ENCODE results near the gene CGNL1.

The CGNL1 gene

DNA sequence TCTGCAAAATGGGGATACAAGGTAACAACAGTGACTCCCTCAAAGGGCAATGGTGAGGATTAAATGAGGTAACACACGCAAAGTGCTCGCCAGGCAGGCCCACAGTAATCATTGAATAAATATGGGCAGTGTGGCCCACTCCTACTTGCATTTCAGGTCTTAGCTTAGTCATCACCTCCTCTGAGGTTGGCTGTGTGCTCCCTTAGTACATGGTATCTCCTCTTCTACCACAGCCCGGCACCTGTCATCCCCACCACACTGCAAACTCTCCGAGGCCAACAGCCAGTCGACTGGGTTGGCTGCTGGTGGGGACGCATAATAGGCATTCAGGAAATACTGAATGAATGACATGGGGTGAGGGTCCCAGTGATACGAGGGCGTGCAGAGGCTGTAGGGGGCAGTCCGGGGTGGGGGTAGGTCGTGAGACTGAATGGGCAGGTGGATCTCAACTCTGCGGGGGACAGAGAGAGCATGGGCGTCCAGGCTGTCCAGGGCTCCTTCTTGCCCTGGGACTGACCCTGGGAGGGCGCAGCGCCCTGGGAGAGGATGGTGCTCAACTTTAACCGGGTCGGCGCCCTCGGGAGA lies 215.0 kb downstream of the CGNL1 start:
- no peak for DNase-seq (ENCODE audit: low read depth in 2 of 2)
- peak overlapping the region; percentile 48 to 54 for H3K4me3 ChIP-seq (replicated peaks in 1 of 2; ENCODE audit: low read depth in 2 of 2, low read length in 2 of 2)
- TF ChIP-seq, protein P1, sequence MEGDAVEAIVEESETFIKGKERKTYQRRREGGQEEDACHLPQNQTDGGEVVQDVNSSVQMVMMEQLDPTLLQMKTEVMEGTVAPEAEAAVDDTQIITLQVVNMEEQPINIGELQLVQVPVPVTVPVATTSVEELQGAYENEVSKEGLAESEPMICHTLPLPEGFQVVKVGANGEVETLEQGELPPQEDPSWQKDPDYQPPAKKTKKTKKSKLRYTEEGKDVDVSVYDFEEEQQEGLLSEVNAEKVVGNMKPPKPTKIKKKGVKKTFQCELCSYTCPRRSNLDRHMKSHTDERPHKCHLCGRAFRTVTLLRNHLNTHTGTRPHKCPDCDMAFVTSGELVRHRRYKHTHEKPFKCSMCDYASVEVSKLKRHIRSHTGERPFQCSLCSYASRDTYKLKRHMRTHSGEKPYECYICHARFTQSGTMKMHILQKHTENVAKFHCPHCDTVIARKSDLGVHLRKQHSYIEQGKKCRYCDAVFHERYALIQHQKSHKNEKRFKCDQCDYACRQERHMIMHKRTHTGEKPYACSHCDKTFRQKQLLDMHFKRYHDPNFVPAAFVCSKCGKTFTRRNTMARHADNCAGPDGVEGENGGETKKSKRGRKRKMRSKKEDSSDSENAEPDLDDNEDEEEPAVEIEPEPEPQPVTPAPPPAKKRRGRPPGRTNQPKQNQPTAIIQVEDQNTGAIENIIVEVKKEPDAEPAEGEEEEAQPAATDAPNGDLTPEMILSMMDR (IDR thresholded peaks at IDR 0.05; ENCODE audit: low read depth, low read length) = no peak

DNA sequence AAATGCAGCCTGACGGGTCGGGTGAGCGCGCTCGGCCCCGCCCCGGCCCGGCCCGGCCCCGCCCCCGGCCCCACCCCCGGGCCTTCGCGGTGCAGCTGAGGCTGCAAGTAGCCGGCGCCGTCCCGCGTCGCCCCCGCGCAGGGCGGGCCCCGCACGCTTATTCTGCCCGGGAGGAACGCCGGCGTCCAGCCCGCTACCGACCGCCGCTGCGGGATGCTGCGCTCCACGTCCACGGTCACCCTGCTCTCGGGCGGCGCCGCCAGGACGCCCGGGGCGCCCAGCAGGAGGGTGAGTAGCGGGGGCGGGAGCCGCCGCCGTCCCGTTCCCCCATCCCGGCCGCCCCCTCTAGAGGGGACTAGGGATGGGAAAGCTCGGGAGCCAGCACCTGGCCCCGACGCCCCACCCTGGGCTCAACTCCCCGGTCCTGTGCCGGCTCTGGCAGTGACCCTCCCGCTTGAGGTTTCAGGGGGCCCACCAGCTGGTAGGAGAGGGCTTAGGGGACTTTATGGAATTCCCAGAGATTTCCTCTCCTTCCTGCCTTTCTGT lies 215.6 kb downstream of the CGNL1 start, which contains the start of gene MYZAP:
Gene MYZAP, plus strand, starts transcription at position 83 of the 546 bp plus-strand sequence. Its CDS starts 131 bp downstream, at position 214.
- peak; percentile 14 to 24 for DNase-seq (ENCODE audit: low read depth in 2 of 2)
- peak within 1 kb of the TSS; percentile 48 to 54 for H3K4me3 ChIP-seq (replicated peaks in 1 of 2; ENCODE audit: low read depth in 2 of 2, low read length in 2 of 2)

DNA sequence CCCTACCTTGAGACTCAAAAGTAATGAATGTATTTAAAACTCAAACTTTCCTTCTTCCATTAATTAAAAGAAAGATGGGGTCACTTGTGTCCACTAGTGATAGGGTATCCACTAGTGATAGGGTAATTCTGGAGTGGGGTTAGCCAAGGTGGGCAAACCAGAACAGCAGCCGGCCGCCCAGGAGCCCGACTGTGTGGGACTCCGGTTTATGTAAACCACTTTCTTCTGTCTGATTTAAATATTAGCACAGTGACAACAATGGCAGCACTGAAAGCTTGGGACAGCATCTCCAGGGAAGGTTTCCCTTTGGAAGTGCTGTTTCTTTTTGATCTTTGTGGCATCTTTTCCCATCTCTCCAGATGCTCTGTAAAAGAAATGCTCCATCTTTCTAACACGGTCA lies 216.1 kb downstream of the CGNL1 start:
- DNase-seq (ENCODE audit: low read depth in 2 of 2) = no peak
- TF ChIP-seq, protein P1 (IDR thresholded peaks at IDR 0.05; ENCODE audit: low read depth, low read length) = no peak
- H3K4me3 ChIP-seq (replicated peaks in 1 of 2; ENCODE audit: low read depth in 2 of 2, low read length in 2 of 2) = peak overlapping the region; percentile 45 to 54

More for the DNA sequence above, 215.6 kb downstream of the CGNL1 start, which contains the start of gene MYZAP:
- TF ChIP-seq, protein P1 (IDR thresholded peaks at IDR 0.05; ENCODE audit: low read depth, low read length) = no peak

DNA sequence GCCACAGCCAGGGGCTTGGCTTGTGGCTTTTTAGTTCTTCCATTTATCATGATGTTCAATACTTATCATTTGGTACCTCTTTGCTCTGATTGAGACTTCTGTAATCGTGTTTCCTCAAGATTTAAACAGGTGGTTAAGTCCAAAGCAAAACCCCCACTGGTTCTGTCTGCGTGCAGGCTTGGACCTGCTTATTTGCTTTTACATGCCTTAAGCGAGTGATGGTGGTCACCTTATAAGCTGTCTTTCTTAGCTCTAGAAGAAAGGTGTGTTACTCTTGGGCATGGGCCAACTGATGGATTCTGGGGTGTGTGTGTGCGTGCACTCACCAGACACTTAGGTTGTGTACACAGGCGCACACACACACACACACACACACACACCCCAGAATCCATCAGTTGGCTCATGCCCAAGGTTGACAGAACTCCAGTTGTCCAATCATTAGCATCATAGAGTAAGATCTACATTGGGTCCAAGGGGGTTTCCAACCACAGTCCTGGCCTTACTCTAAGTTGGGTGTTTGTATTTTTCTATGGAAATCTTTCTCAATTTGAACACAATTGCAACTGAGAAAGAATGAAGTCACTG lies 216.6 kb downstream of the CGNL1 start:
- TF ChIP-seq, protein P1 (IDR thresholded peaks at IDR 0.05; ENCODE audit: low read depth, low read length) = no peak
- no peak overlapping the region for H3K4me3 ChIP-seq (replicated peaks in 1 of 2; ENCODE audit: low read depth in 2 of 2, low read length in 2 of 2)
- DNase-seq (ENCODE audit: low read depth in 2 of 2) = no peak

DNA sequence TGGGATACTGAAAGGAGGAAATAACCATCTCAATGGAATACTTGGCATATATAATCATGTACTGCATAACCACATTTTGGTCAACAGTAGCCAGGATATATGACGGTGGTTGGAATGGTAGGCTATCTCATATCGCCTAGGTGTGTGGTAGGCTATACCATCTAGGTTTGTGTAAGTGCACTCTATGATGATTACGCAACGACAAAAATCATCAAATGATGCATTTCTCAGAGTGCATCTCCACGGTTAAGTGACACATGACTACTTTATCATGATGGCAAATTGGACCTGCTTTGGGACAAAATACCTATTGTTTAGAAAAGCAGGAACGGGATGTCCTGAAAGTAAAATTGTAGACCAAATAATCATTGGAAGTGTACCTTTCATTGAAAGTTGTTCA lies 218.2 kb downstream of the CGNL1 start:
- TF ChIP-seq, protein P1 (IDR thresholded peaks at IDR 0.05; ENCODE audit: low read depth, low read length) = no peak
- DNase-seq (ENCODE audit: low read depth in 2 of 2) = no peak

DNA sequence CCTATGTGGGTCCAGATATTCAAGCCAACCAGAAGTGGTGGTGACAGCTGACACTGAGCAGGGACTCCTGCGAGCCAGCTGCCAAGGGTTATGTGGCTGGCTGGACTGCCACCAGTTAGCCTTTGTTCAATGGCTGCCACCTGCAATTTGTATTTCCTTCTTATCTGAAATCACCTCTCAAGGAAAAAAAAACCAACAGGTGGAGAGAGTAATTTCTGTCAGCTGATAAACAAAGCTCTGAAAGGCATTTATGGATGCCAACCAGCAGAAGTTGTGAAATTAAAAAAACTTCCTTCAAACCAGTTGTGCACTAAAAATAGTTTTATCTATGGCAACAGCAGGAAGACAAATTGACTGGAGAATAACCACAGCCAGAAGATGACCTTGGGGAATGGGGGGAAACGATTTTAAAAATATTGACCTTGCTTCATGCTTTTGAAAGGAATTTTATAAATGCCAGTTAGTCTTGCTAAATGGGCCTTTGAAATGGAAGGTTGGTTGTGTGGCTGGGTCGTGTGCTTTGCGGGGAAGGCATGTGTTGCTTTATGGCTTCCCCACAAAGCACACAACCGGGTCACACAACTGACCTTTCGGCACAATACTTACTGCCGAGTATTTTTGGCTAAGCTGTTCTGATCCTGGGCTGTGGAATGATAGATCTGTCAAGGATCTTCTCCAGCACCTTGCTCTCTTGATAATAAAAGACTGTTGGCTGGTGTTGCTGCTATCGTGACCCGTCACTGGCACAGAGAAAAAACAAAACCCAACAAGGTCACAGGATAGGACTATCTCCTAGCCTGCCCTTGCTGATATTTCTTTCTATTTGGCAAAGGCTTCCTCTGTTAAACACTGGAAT lies 218.9 kb downstream of the CGNL1 start:
- no peak overlapping the region for H3K4me3 ChIP-seq (replicated peaks in 1 of 2; ENCODE audit: low read depth in 2 of 2, low read length in 2 of 2)
- TF ChIP-seq, protein P1 (IDR thresholded peaks at IDR 0.05; ENCODE audit: low read depth, low read length) = no peak
- peak in 1 of 2 donors; percentile 39 for DNase-seq (ENCODE audit: low read depth in 2 of 2)

More for the DNA sequence above, 218.2 kb downstream of the CGNL1 start:
- H3K4me3 ChIP-seq (replicated peaks in 1 of 2; ENCODE audit: low read depth in 2 of 2, low read length in 2 of 2) = no peak overlapping the region

All from cardiac fibroblast (primary cell).